Measurements from ENCODE around the gene TECPR1. TPM values are rescaled to one million over a fixed set of nuclear protein-coding genes. Genes with fewer than 3 reads are reported as not detected.

The TECPR1 gene
- total and polyA plus RNA-seq, 2 experiments from 2014 or later = 4.6 to 24.4 TPM

- Histone ChIP-seq H3K36me3 (ENCODE audit: insufficient read depth) (no peaks in the 10 kb centered on the region), H3K27ac (ENCODE audit: low read depth) (0 out of 2 replicates have a peak within 1 kb of the TSS, but pooled peaks have one; percentile 81), H3K27me3 (ENCODE audit: insufficient read depth) (no peaks in the 10 kb centered on the region), H3K4me2 (peak within 1 kb of the TSS; percentile 93), H3K79me2 (replicated peaks; ENCODE audit: insufficient read depth) (peaks cover 34% of the 10 kb centered on the region), H3K4me3 (peak within 1 kb of the TSS; percentile 86), H4K20me1 (replicated peaks; ENCODE audit: insufficient read depth) (peaks cover 3% of the 10 kb centered on the region; the same call in 1 of the 2 replicates), H3F3A (replicated peaks; ENCODE audit: low read depth) (0 out of 2 replicates have a peak, but pooled peaks cover 4% of the 10 kb centered on the region), H2AFZ (peak within 1 kb of the TSS; percentile 100), H3K9me2 (ENCODE audit: insufficient read depth) (no peaks in the 10 kb centered on the region), H3K4me1 (ENCODE audit: insufficient read depth) (peaks cover 11% of the 10 kb centered on the region)
- peaks cover 8% of the 10 kb centered on the region for H3K36me3 Mint-ChIP-seq (ENCODE audit: low read depth)
- TF ChIP-seq CTCF (conservative IDR thresholded peaks at IDR 0.05; ENCODE audit: low read depth in 2 of 2) (peak in 1 of 2 experiments; percentile 9; a peak in 1 of 4 replicates), POLR2AphosphoS5 (IDR thresholded peaks at IDR 0.05; ENCODE audit: low read depth) (peak; percentile 77), CREB1 (CRISPR knock-in tag; IDR thresholded peaks at IDR 0.05; ENCODE audit: low read depth) (no peak), STAT1 (IDR thresholded peaks at IDR 0.05; ENCODE audit: unreplicated experiment) (no peak), NANOG (IDR thresholded peaks at IDR 0.05; ENCODE audit: borderline replicate concordance) (no peak)
- ATAC-seq (peak; percentile 88), DNase-seq (ENCODE audit: low spot score) (peak; percentile 92)
- H3K9me3 Mint-ChIP-seq = no peaks in the 10 kb centered on the region; the same call in 2 of the 3 replicates
- peak within 1 kb of the TSS; percentile 80; the same call in 1 of the 2 replicates for H3K27ac Mint-ChIP-seq
- peaks cover 22% of the 10 kb centered on the region for H3K27me3 Mint-ChIP-seq (ENCODE audit: insufficient read depth, low read depth, poor library complexity)
- peaks cover 29% of the 10 kb centered on the region for H3K4me1 Mint-ChIP-seq
- peak within 1 kb of the TSS; percentile 93 for H3K4me3 Mint-ChIP-seq
These were observed 29.0 kb upstream of the TECPR1 start, which contains the start of gene BRI3 for GRCh38 chr7:98280791-98281756. TSS of gene BRI3 (plus strand) at chr7:98281686. CDS start at chr7:98281796, 110 bp downstream.

- Histone ChIP-seq H3K79me2 (replicated peaks; ENCODE audit: insufficient read depth) (peaks cover 30% of the 10 kb centered on the region), H3K9me2 (ENCODE audit: insufficient read depth) (no peaks in the 10 kb centered on the region), H3K4me1 (ENCODE audit: insufficient read depth) (peaks cover 10% of the 10 kb centered on the region), H2AFZ (peak overlapping the region; percentile 100), H3K4me3 (peak overlapping the region; percentile 86), H4K20me1 (replicated peaks; ENCODE audit: insufficient read depth) (peaks cover 3% of the 10 kb centered on the region; the same call in 1 of the 2 replicates), H3K4me2 (peak overlapping the region; percentile 93), H3K27me3 (ENCODE audit: insufficient read depth) (no peaks in the 10 kb centered on the region), H3F3A (replicated peaks; ENCODE audit: low read depth) (0 out of 2 replicates have a peak, but pooled peaks cover 4% of the 10 kb centered on the region), H3K36me3 (ENCODE audit: insufficient read depth) (no peaks in the 10 kb centered on the region), H3K27ac (ENCODE audit: low read depth) (no peak overlapping the region)
- no peaks in the 10 kb centered on the region; the same call in 2 of the 3 replicates for H3K9me3 Mint-ChIP-seq
- TF ChIP-seq CREB1 (CRISPR knock-in tag; IDR thresholded peaks at IDR 0.05; ENCODE audit: low read depth) = no peak
- H3K4me1 Mint-ChIP-seq = peaks cover 29% of the 10 kb centered on the region
- H3K36me3 Mint-ChIP-seq (ENCODE audit: low read depth) = peaks cover 8% of the 10 kb centered on the region
- no peak for ATAC-seq
- DNase-seq (ENCODE audit: low spot score) = no peak
- peaks cover 22% of the 10 kb centered on the region for H3K27me3 Mint-ChIP-seq (ENCODE audit: insufficient read depth, low read depth, poor library complexity)
- H3K4me3 Mint-ChIP-seq = peak overlapping the region; percentile 79
- H3K27ac Mint-ChIP-seq = 0 out of 2 replicates have a peak overlapping the region, but pooled peaks have one; percentile 80
These were observed 28.3 kb upstream of the TECPR1 start for GRCh38 chr7:98280296-98280695.

GRCh38 chr7:98278936-98279335 lies 26.9 kb upstream of the TECPR1 start:
- H3K27me3 Mint-ChIP-seq (ENCODE audit: insufficient read depth, low read depth, poor library complexity) = peaks cover 18% of the 10 kb centered on the region
- H3K36me3 Mint-ChIP-seq (ENCODE audit: low read depth) = peaks cover 8% of the 10 kb centered on the region
- no peak overlapping the region for H2AFZ ChIP-seq
- no peak for TF ChIP-seq ZNF331 (CRISPR knock-in tag; IDR thresholded peaks at IDR 0.05; ENCODE audit: low read depth)
- peaks cover 18% of the 10 kb centered on the region for H3K79me2 ChIP-seq (replicated peaks; ENCODE audit: insufficient read depth)
- no peaks in the 10 kb centered on the region; the same call in 1 of the 2 replicates for H4K20me1 ChIP-seq (replicated peaks; ENCODE audit: insufficient read depth)
- no peak overlapping the region for H3K4me3 Mint-ChIP-seq
- H3K9me2 ChIP-seq (ENCODE audit: insufficient read depth) = no peaks in the 10 kb centered on the region
- peaks cover 10% of the 10 kb centered on the region for H3K4me1 ChIP-seq (ENCODE audit: insufficient read depth)
- peaks cover 20% of the 10 kb centered on the region for H3K4me1 Mint-ChIP-seq
- no peaks in the 10 kb centered on the region for H3K36me3 ChIP-seq (ENCODE audit: insufficient read depth)
- ATAC-seq = no peak
- no peaks in the 10 kb centered on the region for H3K27me3 ChIP-seq (ENCODE audit: insufficient read depth)
- no peak overlapping the region for H3K4me3 ChIP-seq
- no peaks in the 10 kb centered on the region; the same call in 2 of the 3 replicates for H3K9me3 Mint-ChIP-seq
- H3K27ac Mint-ChIP-seq = no peak overlapping the region
- no peak overlapping the region for H3K27ac ChIP-seq (ENCODE audit: low read depth)
- DNase-seq (ENCODE audit: low spot score) = no peak
- 0 out of 2 replicates have a peak, but pooled peaks cover 4% of the 10 kb centered on the region for H3F3A ChIP-seq (replicated peaks; ENCODE audit: low read depth)
- H3K4me2 ChIP-seq = no peak overlapping the region

Data from GM23338 (cell line).